H9 (cell line): Measurements from ENCODE around the gene TKTL1. TPM values are rescaled to one million over a fixed set of nuclear protein-coding genes. Genes with fewer than 3 reads are reported as not detected.

Source experiments
- DNase-seq: peaks from one replicate; pipeline ENCODE4 v3.0.0-alpha.2; 2017
- H2AFZ ChIP-seq: one replicate; pipeline ENCODE4 v1.6.1; 2013; ENCODE audit warnings: mild to moderate bottlenecking, low read length, control low read depth, moderate library complexity
- H2AK5ac ChIP-seq: 2 replicates; pipeline ENCODE4 v1.6.1; 2013; ENCODE audit warnings: low read length, control low read depth, mixed read lengths; ENCODE audit not compliant: insufficient read length
- H2BK120ac ChIP-seq: one replicate; pipeline ENCODE4 v1.6.1; 2013; ENCODE audit warnings: low read depth, mild to moderate bottlenecking, low read length, control low read depth, inconsistent platforms; ENCODE audit not compliant: poor library complexity, severe bottlenecking
- H2BK12ac ChIP-seq: 2 replicates; pipeline ENCODE4 v1.6.1; 2013; ENCODE audit warnings: low read length, control low read depth, mixed read lengths, low read depth; ENCODE audit not compliant: insufficient read length
- H2BK15ac ChIP-seq: 2 replicates; pipeline ENCODE4 v1.6.1; 2013; ENCODE audit warnings: low read depth, low read length, control low read depth
- H2BK20ac ChIP-seq: one replicate; pipeline ENCODE4 v1.6.1; 2013; ENCODE audit warnings: low read depth, mild to moderate bottlenecking, low read length, control low read depth, inconsistent platforms; ENCODE audit not compliant: poor library complexity, severe bottlenecking
- H2BK5ac ChIP-seq: 2 replicates; pipeline ENCODE4 v1.6.1; 2013; ENCODE audit warnings: low read length, control low read depth, mixed read lengths; ENCODE audit not compliant: insufficient read length
- H3K14ac ChIP-seq: 2 replicates; pipeline ENCODE4 v1.6.1; 2013; ENCODE audit warnings: low read length, control low read depth; ENCODE audit not compliant: insufficient read depth
- H3K18ac ChIP-seq: 2 replicates; pipeline ENCODE4 v1.6.1; 2013; ENCODE audit warnings: low read depth, mild to moderate bottlenecking, mixed read lengths, low read length, control low read depth; ENCODE audit not compliant: insufficient read length
- H3K23ac ChIP-seq: 2 replicates; pipeline ENCODE4 v1.6.1; 2013; ENCODE audit warnings: low read length, control low read depth, mixed read lengths, low read depth; ENCODE audit not compliant: insufficient read length
- H3K23me2 ChIP-seq: 2 replicates; pipeline ENCODE4 v1.6.1; 2013; ENCODE audit warnings: low read depth, mild to moderate bottlenecking, mixed read lengths, low read length, control low read depth; ENCODE audit not compliant: insufficient read length, poor library complexity, severe bottlenecking
- H3K27ac ChIP-seq: 2 replicates; pipeline ENCODE4 v1.5.1; 2013; ENCODE audit warnings: low read length, control low read depth, mixed read lengths, low read depth; ENCODE audit not compliant: insufficient read length
- H3K27me3 ChIP-seq: 2 replicates; pipeline ENCODE4 v1.6.1; 2013; ENCODE audit warnings: low read length, control low read depth, inconsistent platforms; ENCODE audit not compliant: insufficient read depth
- H3K4ac ChIP-seq: 2 replicates; pipeline ENCODE4 v1.6.1; 2013; ENCODE audit warnings: low read depth, mild to moderate bottlenecking, control low read depth, inconsistent platforms, low read length, moderate library complexity
- H3K4me1 ChIP-seq: 2 replicates; pipeline ENCODE4 v1.6.1; 2013; ENCODE audit warnings: low read length, control low read depth, inconsistent platforms; ENCODE audit not compliant: insufficient read depth
- H3K4me2 ChIP-seq: 2 replicates; pipeline ENCODE4 v1.6.1; 2013; ENCODE audit warnings: low read length, control low read depth, mixed read lengths; ENCODE audit not compliant: insufficient read length, insufficient read depth
- H3K56ac ChIP-seq: 2 replicates; pipeline ENCODE4 v1.6.1; 2013; ENCODE audit warnings: low read depth, mild to moderate bottlenecking, mixed read lengths, low read length, control low read depth; ENCODE audit not compliant: insufficient read length
- H3K79me1 ChIP-seq: 2 replicates; pipeline ENCODE4 v1.6.1; 2013; ENCODE audit warnings: low read depth, mild to moderate bottlenecking, moderate library complexity, low read length, control low read depth, inconsistent platforms; ENCODE audit not compliant: insufficient read depth, poor library complexity, severe bottlenecking
- H3K79me2 ChIP-seq: 2 replicates; pipeline ENCODE4 v1.6.1; 2013; ENCODE audit warnings: low read length, control low read depth, inconsistent platforms; ENCODE audit not compliant: insufficient read depth
- H3K9ac ChIP-seq: 2 replicates; pipeline ENCODE4 v1.6.1; 2013; ENCODE audit warnings: low read length, control low read depth, mixed read lengths; ENCODE audit not compliant: insufficient read length; ENCODE audit errors: extremely low read depth
- H3K9me3 ChIP-seq: one replicate; pipeline ENCODE4 v1.6.1; 2013; ENCODE audit warnings: low read depth, low read length, inconsistent platforms; ENCODE audit not compliant: control insufficient read depth
- H3T11ph ChIP-seq: one replicate; pipeline ENCODE4 v1.6.1; 2013; ENCODE audit warnings: mild to moderate bottlenecking, low read length, control low read depth, inconsistent platforms
- H4K20me1 ChIP-seq: one replicate; pipeline ENCODE4 v1.6.1; 2013; ENCODE audit not compliant: control insufficient read depth, insufficient read length, insufficient read depth
- H4K5ac ChIP-seq: 2 replicates; pipeline ENCODE4 v1.6.1; 2013; ENCODE audit warnings: low read depth, mild to moderate bottlenecking, mixed read lengths, low read length, control low read depth; ENCODE audit not compliant: insufficient read length
- H4K8ac ChIP-seq: replicated peaks from 2 replicates; pipeline ENCODE4 v1.6.1; 2013; ENCODE audit warnings: low read length, control low read depth, mixed read lengths, low read depth; ENCODE audit not compliant: insufficient read length
- H4K91ac ChIP-seq: 2 replicates; pipeline ENCODE4 v1.6.1; 2013; ENCODE audit warnings: low read depth, mild to moderate bottlenecking, moderate library complexity, mixed read lengths, low read length, control low read depth; ENCODE audit not compliant: insufficient read length
- H3K27ac Mint-ChIP-seq, 3 experiments: 2 replicates in 2 of 3; 3 replicates in 1 of 3; pipeline ENCODE4 v1.8.0; 2020 to 2021; ENCODE audit warnings: mixed read lengths in 3 of 3, mild to moderate bottlenecking in 1 of 3, moderate library complexity in 1 of 3
- H3K27me3 Mint-ChIP-seq: 2 replicates; pipeline ENCODE4 v1.8.0; 2021; ENCODE audit warnings: low read depth, mild to moderate bottlenecking, moderate library complexity, mixed read lengths
- H3K36me3 Mint-ChIP-seq, 3 experiments: 2 replicates in 2 of 3; 3 replicates in 1 of 3; pipeline ENCODE4 v1.8.0; 2020 to 2021; ENCODE audit warnings: low read depth in 3 of 3, mixed read lengths in 3 of 3; ENCODE audit not compliant: insufficient read depth in 1 of 3
- H3K4me1 Mint-ChIP-seq, 2 experiments: 2 replicates each; pipeline ENCODE4 v1.8.0; 2020; ENCODE audit warnings: mixed read lengths in 2 of 2
- H3K4me3 Mint-ChIP-seq, 2 experiments: 2 replicates in 1 of 2; 3 replicates in 1 of 2; pipeline ENCODE4 v1.8.0; 2020 to 2021; ENCODE audit warnings: mild to moderate bottlenecking in 2 of 2, mixed read lengths in 2 of 2, moderate library complexity in 1 of 2
- H3K9me3 Mint-ChIP-seq, 2 experiments: 2 replicates in 1 of 2; 3 replicates in 1 of 2; pipeline ENCODE4 v1.8.0; 2020; ENCODE audit warnings: mild to moderate bottlenecking in 2 of 2, mixed read lengths in 2 of 2, moderate library complexity in 1 of 2
- CTCF ChIP-seq: fragments of 200-600 bp; sonication (generic); conservative IDR thresholded peaks from 3 replicates; pipeline ENCODE4 v1.8.0; 2021; ENCODE audit warnings: antibody characterized with exemption, mild to moderate bottlenecking
- WGBS: extraction: QIAGEN DNeasy Blood & Tissue Kit; methylation state at CpG from one replicate; pipeline ENCODE4 v1.1.7; 2013; ENCODE audit warnings: missing lambda C conversion rate, low lambda C conversion rate, mixed read lengths; ENCODE audit not compliant: insufficient read length; ENCODE audit errors: extremely low coverage; 5-methylcytosine and 5-hydroxymethylcytosine counted together
- total RNA-seq: library from RNA; stranded (reverse); gene quantifications from 2 replicates; pipeline ENCODE4 v1.2.1, GENCODE V29; 2021

TKTL1 gene
- total RNA-seq, 1 experiment from 2014 or later: not detected

- no peak overlapping the region for H2AFZ ChIP-seq
- H3K14ac ChIP-seq: no peak overlapping the region
- peaks cover 2% of the 10 kb centered on the region for H3K27me3 Mint-ChIP-seq
- H2BK15ac ChIP-seq: no peak overlapping the region
- H3K4me3 Mint-ChIP-seq: no peak overlapping the region
- no peak overlapping the region for H2AK5ac ChIP-seq
- H3K18ac ChIP-seq: no peak overlapping the region
- H3K79me2 ChIP-seq: no peaks in the 10 kb centered on the region
- H3K36me3 Mint-ChIP-seq: peaks cover 34 to 83% (median 74%) of the 10 kb centered on the region in 3 experiments
- no peak overlapping the region for H3T11ph ChIP-seq
- no peak overlapping the region for H3K4ac ChIP-seq
- peaks cover 48 to 58% of the 10 kb centered on the region in 2 experiments for H3K9me3 Mint-ChIP-seq
- H3K4me1 ChIP-seq: no peaks in the 10 kb centered on the region
- no peak overlapping the region for H3K9ac ChIP-seq
- H2BK12ac ChIP-seq: no peak overlapping the region
- no peak overlapping the region for H4K91ac ChIP-seq
- H3K79me1 ChIP-seq: no peaks in the 10 kb centered on the region
- H2BK5ac ChIP-seq: no peak overlapping the region
- no peak overlapping the region for H3K4me2 ChIP-seq
- no peaks in the 10 kb centered on the region for H3K23me2 ChIP-seq
- no CpG with 5 or more reads among the region's 30 CpGs for WGBS
- no peak overlapping the region for H3K27ac Mint-ChIP-seq
- H3K4me1 Mint-ChIP-seq: no peaks in the 10 kb centered on the region
- no peak for TF ChIP-seq CTCF
- peaks cover 29% of the 10 kb centered on the region for H3K9me3 ChIP-seq
- H3K27ac ChIP-seq: no peak overlapping the region
- DNase-seq: no peak
- H4K5ac ChIP-seq: no peak overlapping the region
- H3K27me3 ChIP-seq: no peaks in the 10 kb centered on the region
- no peak overlapping the region for H4K8ac ChIP-seq
- no peak overlapping the region for H2BK120ac ChIP-seq
- no peak overlapping the region for H3K56ac ChIP-seq
- no peak overlapping the region for H3K23ac ChIP-seq
- peaks cover 3% of the 10 kb centered on the region for H4K20me1 ChIP-seq
- no peak overlapping the region for H2BK20ac ChIP-seq
Observed at GRCh38 chrX:154355094-154355775, 59.6 kb downstream of the TKTL1 start.
